Erythroblast (primary cell): ENCODE data around the gene FKBP2.

Experiments used
- DNase-seq, 2 experiments: peaks; one replicate each; lab custom pipeline; 2025; lab: John Stamatoyannopoulos, UW
- GATA1 ChIP-seq: IDR thresholded peaks from 2 replicates; pipeline ENCODE4 v1.6.1; 2011; ENCODE audit warnings: low read depth, mild to moderate bottlenecking, control low read depth, low read length, moderate library complexity
- POLR2A ChIP-seq: IDR thresholded peaks from 2 replicates; pipeline ENCODE4 v1.6.1; 2011; ENCODE audit warnings: mild to moderate bottlenecking, low read length

Gene FKBP2

DNA sequence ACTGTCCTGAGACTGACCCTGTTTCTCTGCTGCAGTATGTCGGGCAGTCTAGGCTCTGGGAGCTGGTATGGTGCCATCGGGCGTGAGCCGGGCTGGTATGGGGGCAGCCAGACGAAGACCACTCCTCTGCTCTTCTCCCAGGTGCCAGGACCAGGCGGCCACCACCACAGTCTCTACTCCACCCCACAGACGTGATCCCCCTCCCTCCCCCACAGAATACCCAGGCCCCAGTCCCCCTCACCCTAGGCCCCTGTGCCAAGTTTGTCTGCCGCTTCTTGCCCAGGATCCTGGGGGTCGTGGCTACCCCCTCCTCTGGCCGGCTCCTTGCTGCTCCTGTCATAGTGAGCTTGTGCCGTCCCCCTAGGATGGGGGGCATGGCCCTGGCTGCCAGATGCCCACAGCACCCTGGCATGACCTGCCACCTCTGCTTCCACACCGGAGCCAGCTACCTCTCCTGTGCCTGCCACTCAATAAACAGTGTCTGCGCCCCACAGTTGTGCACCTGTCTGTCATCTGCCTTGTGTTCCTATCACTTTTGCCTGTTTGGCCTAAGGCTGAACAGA, 48.2 kb downstream of the FKBP2 start:
- no peak for DNase-seq
- no peak for TF ChIP-seq GATA1
- no peak for TF ChIP-seq POLR2A

- TF ChIP-seq GATA1 (no peak), POLR2A (no peak)
- no peak for DNase-seq
Observed at GRCh38 chr11:64290352-64291261, 49.7 kb downstream of the FKBP2 start.

DNA sequence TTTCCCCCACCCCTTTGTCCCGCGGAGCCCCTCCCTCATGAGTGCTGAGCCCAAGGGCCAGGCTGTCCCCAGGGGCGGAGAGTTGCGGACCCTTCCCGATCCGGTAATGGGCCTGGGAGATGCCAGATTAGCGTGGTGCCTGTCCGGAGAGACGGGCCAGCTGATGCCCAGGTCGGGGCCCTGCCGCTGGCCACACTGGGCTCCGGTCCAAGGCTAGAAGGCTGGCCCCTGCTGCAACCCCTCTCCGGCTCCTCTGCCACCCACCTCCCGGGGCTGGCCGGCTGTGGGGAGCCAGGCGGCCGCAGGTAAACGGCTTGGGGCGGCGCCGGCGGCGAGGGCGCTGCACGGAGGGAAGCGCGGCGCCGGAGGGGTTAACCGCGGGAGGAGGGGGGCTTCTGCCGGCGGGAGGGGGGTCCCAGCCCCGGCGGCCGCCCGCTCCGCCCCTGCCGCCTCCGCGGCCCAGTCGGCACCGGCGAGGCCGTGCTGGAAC, 50.4 kb downstream of the FKBP2 start, which contains the start of gene KCNK4:
Gene KCNK4, plus strand, starts transcription at position 41 of the 490 bp plus-strand sequence. CDS start 1,717 bp downstream, outside the sequence.
- DNase-seq = no peak
- TF ChIP-seq POLR2A (no peak), GATA1 (no peak)

- no peak for TF ChIP-seq GATA1
- no peak for TF ChIP-seq POLR2A
- no peak for DNase-seq
Observed at GRCh38 chr11:64291752-64292459, 51.0 kb downstream of the FKBP2 start.

- DNase-seq = no peak
- TF ChIP-seq GATA1 (no peak), POLR2A (no peak)
Observed at GRCh38 chr11:64292460-64293254, 51.8 kb downstream of the FKBP2 start.
